Pancreas (tissue), 10 donors: ENCODE measurements around the gene TYR. TPM values are rescaled to one million over a fixed set of nuclear protein-coding genes. Genes with fewer than 3 reads are reported as not detected.

Experiments used
- ATAC-seq, 4 donors: fragments of 200-7000 bp; cut with Tn5 transposase; one replicate each; pipeline versions ENCODE4 v1.8.0 to v1.9.1; 2020; ENCODE audit warnings: mild to moderate bottlenecking in 4 of 4, moderate library complexity in 4 of 4
- DNase-seq, 6 donors: peaks; one replicate each; pipeline ENCODE4 v3.0.0-alpha.2; 2020
- FAIRE-seq: peaks from 2 replicates; lab custom pipeline; 2012; peaks lifted over from hg19 to GRCh38; lab: Jason Lieb, UNC
- H3K27ac ChIP-seq, 4 donors: fragments of 200-600 bp; sonication (generic); 1 replicate in 3 of 4; 2 replicates in 1 of 4; pipeline versions ENCODE4 v1.5.0 to v1.8.0; 2020
- H3K27me3 ChIP-seq, 4 donors: fragments of 200-600 bp; one replicate each; pipeline ENCODE4 v1.8.0; 2021
- H3K36me3 ChIP-seq, 3 donors: fragments of 200-600 bp; sonication (generic) in 1 of 3; one replicate each; pipeline versions ENCODE4 v1.5.0 to v1.8.0; 2020 to 2021
- H3K4me1 ChIP-seq, 3 donors: fragments of 200-600 bp; one replicate each; pipeline ENCODE4 v1.8.0; 2021
- H3K4me3 ChIP-seq, 4 donors: fragments of 200-600 bp; sonication (generic) in 2 of 4; one replicate each; pipeline versions ENCODE4 v1.5.0 to v1.8.0; 2020 to 2021
- H3K9me3 ChIP-seq, 4 donors: fragments of 200-600 bp; one replicate each; pipeline ENCODE4 v1.8.0; 2021
- WGBS, 2 donors: extraction: QIAGEN DNeasy Blood & Tissue Kit; methylation state at CpG; one replicate each; pipeline ENCODE4 v1.1.7; 2013; 5-methylcytosine and 5-hydroxymethylcytosine counted together
- intact Hi-C, 3 donors: fragments of 100-400 bp; cut with DNase I; formaldehyde crosslinking; loops; one replicate each; pipeline versions ENCODE4 v1.11.1 to v1.14.2; 2022
- polyA plus RNA-seq, 2 donors: library from polyadenylated mRNA; stranded (reverse); fragments of 200-250 nt; gene quantifications; one replicate each; pipeline ENCODE4 v1.2.3, GENCODE V29; 2013
- total RNA-seq, 6 donors: library from RNA; stranded (reverse); fragmentation: NEBNext Ultra II Directional in 4 of 6; extraction: Animal tissue kit (Norgen Biotek cat#: 25700) in 4 of 6; gene quantifications; one replicate each; pipeline versions ENCODE4 v1.2.1 to v1.2.4, GENCODE V29; 2021 to 2023
- TF ChIP-seq, protein P1 (sequence below), 4 donors: fragments of 200-600 bp; sonication (generic) in 3 of 4; IDR thresholded peaks; one replicate each; pipeline versions ENCODE4 v1.5.0 to v1.8.0; 2021; ENCODE audit warnings: antibody characterized with exemption in 4 of 4
- donor health status: healthy with polysubstance abuse.
- donor health status: DM: no; HTN: no; CAD: no; lungs with moderate emphysema.
- donor health status: DM: no; HTN: no; CAD: no.
- donor health status: control.
- donor health status: control.
- donor health status: Bipolar disorder and iron deficiency.
- donor health status: DM: yes; HTN: yes; CAD: no.
- donor health status: DM: no; HTN: no; CAD: no.
- donor health status: DM: no; HTN: no; CAD: no.
- donor health status: DM: yes; HTN: yes; CAD: no.

Gene TYR
- not detected for total RNA-seq
- not detected for polyA plus RNA-seq

DNA sequence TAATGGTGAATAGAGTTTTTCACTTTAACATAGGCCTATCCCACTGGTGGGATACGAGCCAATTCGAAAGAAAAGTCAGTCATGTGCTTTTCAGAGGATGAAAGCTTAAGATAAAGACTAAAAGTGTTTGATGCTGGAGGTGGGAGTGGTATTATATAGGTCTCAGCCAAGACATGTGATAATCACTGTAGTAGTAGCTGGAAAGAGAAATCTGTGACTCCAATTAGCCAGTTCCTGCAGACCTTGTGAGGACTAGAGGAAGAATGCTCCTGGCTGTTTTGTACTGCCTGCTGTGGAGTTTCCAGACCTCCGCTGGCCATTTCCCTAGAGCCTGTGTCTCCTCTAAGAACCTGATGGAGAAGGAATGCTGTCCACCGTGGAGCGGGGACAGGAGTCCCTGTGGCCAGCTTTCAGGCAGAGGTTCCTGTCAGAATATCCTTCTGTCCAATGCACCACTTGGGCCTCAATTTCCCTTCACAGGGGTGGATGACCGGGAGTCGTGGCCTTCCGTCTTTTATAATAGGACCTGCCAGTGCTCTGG lies at the start of gene TYR:
Gene TYR, plus strand, starts transcription at position 185 of the 541 bp plus-strand sequence. Its CDS starts 79 bp downstream, at position 264.
- no peak within 1 kb of the TSS for H3K4me3 ChIP-seq
- H3K4me1 ChIP-seq = no peaks in the 10 kb centered on the region
- WGBS, 2 donors = 67 to 73% methylated on average over 8 of the region's 8 CpGs
- H3K27ac ChIP-seq = no peak within 1 kb of the TSS
- peak in 1 of 6 donors; percentile 21 for DNase-seq
- no peaks in the 10 kb centered on the region for H3K27me3 ChIP-seq
- intact Hi-C loops = no loop called here
- TF ChIP-seq, protein P1, sequence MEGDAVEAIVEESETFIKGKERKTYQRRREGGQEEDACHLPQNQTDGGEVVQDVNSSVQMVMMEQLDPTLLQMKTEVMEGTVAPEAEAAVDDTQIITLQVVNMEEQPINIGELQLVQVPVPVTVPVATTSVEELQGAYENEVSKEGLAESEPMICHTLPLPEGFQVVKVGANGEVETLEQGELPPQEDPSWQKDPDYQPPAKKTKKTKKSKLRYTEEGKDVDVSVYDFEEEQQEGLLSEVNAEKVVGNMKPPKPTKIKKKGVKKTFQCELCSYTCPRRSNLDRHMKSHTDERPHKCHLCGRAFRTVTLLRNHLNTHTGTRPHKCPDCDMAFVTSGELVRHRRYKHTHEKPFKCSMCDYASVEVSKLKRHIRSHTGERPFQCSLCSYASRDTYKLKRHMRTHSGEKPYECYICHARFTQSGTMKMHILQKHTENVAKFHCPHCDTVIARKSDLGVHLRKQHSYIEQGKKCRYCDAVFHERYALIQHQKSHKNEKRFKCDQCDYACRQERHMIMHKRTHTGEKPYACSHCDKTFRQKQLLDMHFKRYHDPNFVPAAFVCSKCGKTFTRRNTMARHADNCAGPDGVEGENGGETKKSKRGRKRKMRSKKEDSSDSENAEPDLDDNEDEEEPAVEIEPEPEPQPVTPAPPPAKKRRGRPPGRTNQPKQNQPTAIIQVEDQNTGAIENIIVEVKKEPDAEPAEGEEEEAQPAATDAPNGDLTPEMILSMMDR (IDR thresholded peaks at IDR 0.05) = no peak
- H3K9me3 ChIP-seq = no peaks in the 10 kb centered on the region
- no peaks in the 10 kb centered on the region for H3K36me3 ChIP-seq
- ATAC-seq = no peak
- no peak for FAIRE-seq

DNA sequence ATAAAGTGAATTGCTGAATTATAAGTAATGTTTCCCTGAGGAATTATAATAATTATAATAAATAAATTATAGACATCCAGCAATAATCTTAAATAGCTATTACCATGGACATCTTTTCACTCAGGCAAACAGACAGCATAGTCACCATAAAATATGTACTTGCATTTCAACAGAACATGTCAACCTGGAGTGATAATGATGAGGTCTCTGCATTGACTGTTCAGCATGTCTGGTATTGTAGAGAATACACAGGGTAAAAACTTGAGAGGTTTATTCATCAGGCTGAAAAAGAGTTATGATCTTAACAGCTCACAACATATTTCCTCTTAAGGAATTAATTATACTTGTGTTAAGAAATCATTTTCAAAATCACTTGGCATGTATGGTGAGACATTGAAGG lies 41.1 kb upstream of the TYR start:
- H3K27ac ChIP-seq = no peak overlapping the region
- H3K27me3 ChIP-seq = no peaks in the 10 kb centered on the region
- no peaks in the 10 kb centered on the region for H3K36me3 ChIP-seq
- DNase-seq (no peak), ATAC-seq (no peak), FAIRE-seq (no peak)
- intact Hi-C loops = no loop called here
- TF ChIP-seq, protein P1 (IDR thresholded peaks at IDR 0.05) = no peak
- H3K4me3 ChIP-seq = no peak overlapping the region
- no peaks in the 10 kb centered on the region for H3K9me3 ChIP-seq
- no peaks in the 10 kb centered on the region for H3K4me1 ChIP-seq

DNA sequence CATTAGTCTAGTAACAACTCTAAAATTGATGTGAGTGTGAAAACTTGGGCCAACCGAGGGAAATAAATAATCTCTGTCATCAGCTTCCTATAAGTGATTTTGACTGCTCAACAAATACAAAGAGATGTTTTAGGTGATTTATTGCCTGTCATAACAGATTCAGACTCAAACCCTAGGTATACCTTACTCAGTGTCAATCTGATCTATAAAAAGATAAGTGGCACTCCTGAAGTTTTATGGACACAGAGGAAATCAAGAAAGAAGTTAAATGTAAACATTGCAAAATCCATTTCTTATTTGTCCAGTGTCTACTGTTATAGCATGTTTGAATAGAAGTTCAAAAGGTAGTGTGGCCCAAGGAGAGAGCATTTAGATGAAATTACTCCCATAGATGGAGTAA lies 30.4 kb upstream of the TYR start:
- Histone ChIP-seq H3K27ac (no peak overlapping the region), H3K9me3 (no peaks in the 10 kb centered on the region), H3K27me3 (no peaks in the 10 kb centered on the region), H3K4me3 (no peak overlapping the region), H3K4me1 (no peaks in the 10 kb centered on the region), H3K36me3 (no peaks in the 10 kb centered on the region)
- intact Hi-C loops = no loop called here
- TF ChIP-seq, protein P1 (IDR thresholded peaks at IDR 0.05) = no peak
- 25 to 35% methylated on average over 1 of the region's 1 CpG for whole genome bisulfite sequencing, 2 donors
- ATAC-seq (no peak), DNase-seq (no peak), FAIRE-seq (no peak)

DNA sequence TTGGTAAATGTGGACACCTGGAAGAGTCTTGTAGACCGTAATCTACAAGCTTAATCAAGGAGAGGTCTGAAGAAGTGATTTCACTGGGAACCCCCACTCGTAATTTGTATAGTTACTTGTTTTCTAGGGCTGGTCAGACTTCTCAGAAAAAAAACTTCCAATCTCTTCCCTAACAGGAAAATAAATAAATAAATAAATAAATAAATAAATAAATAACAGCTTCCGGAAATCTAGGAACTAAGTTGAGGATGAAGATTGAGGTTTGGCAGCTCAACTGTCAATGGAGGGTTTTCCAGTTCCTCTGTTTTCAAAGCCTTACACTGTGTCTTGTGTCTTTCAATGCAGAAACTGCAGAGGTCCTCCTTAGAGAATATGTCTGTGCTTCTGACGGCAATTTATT lies 17.7 kb upstream of the TYR start:
- DNase-seq = no peak
- FAIRE-seq = no peak
- no peaks in the 10 kb centered on the region for H3K36me3 ChIP-seq
- H3K27ac ChIP-seq = no peak overlapping the region
- no peaks in the 10 kb centered on the region for H3K27me3 ChIP-seq
- no peak overlapping the region for H3K4me3 ChIP-seq
- WGBS, 2 donors = 78 to 80% methylated on average over 4 of the region's 4 CpGs
- H3K9me3 ChIP-seq = no peaks in the 10 kb centered on the region
- no peak for ATAC-seq
- intact Hi-C loops = no loop called here
- TF ChIP-seq, protein P1 (IDR thresholded peaks at IDR 0.05) = no peak
- H3K4me1 ChIP-seq = no peaks in the 10 kb centered on the region

DNA sequence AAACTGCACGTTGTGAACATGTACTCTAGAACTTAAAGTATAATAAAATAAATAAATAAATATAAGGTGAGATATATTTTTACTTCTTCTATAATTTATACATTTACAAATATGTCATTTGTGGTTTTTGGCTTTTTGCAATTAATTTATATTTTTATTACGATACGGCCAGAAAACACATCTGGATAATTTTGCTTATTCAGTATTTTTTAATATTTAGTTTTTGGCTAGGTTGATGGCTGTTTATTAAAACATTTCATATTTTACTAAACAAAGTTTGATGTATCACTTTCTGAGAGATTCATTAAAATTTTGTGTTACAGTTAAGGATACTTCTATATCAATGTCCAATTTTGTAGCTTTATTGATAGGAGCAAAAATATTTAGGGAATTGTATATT lies 15.7 kb upstream of the TYR start:
- intact Hi-C loops = no loop called here
- Histone ChIP-seq H3K9me3 (no peaks in the 10 kb centered on the region), H3K36me3 (no peaks in the 10 kb centered on the region), H3K27ac (no peak overlapping the region), H3K27me3 (no peaks in the 10 kb centered on the region), H3K4me3 (no peak overlapping the region), H3K4me1 (no peaks in the 10 kb centered on the region)
- ATAC-seq (no peak), DNase-seq (no peak), FAIRE-seq (no peak)
- TF ChIP-seq, protein P1 (IDR thresholded peaks at IDR 0.05) = no peak
- 77 to 79% methylated on average over 3 of the region's 3 CpGs for WGBS, 2 donors
